GM19397 (cell line): ENCODE measurements around the gene LAG3.

ENCODE experiments used
- ATAC-seq: cut with Tn5 transposase; IDR thresholded peaks from one replicate; pipeline ENCODE4 v1.9.1; 2021; ENCODE audit warnings: mild to moderate bottlenecking, moderate library complexity; ENCODE audit not compliant: unreplicated experiment

The LAG3 gene

GRCh38 chr12:6771091-6771495 lies 1.2 kb upstream of the LAG3 start:
- no peak for ATAC-seq

- ATAC-seq = no peak
Measured at GRCh38 chr12:6771509-6772330, 600 bp upstream of the LAG3 start.

- ATAC-seq = no peak
Measured at GRCh38 chr12:6772726-6773589, 638 bp downstream of the LAG3 start.

GRCh38 chr12:6773590-6774351 lies 1.5 kb downstream of the LAG3 start:
- ATAC-seq = no peak

GRCh38 chr12:6774499-6775062 lies 2.3 kb downstream of the LAG3 start:
- no peak for ATAC-seq

- no peak for ATAC-seq
Measured at GRCh38 chr12:6775185-6776174, 3.2 kb downstream of the LAG3 start.

GRCh38 chr12:6777386-6777785 lies 5.1 kb downstream of the LAG3 start:
- ATAC-seq = no peak

GRCh38 chr12:6778217-6778573 lies 5.9 kb downstream of the LAG3 start:
- no peak for ATAC-seq

GRCh38 chr12:6778574-6779550 lies 6.5 kb downstream of the LAG3 start:
- ATAC-seq = peak; percentile 72

GRCh38 chr12:6779708-6780432 lies 7.5 kb downstream of the LAG3 start:
- ATAC-seq = no peak

GRCh38 chr12:6780573-6780972 lies 8.3 kb downstream of the LAG3 start:
- no peak for ATAC-seq

- ATAC-seq = no peak
Measured at GRCh38 chr12:6782119-6782518, 9.8 kb downstream of the LAG3 start.

- ATAC-seq = no peak
Measured at GRCh38 chr12:6782850-6783566, 10.7 kb downstream of the LAG3 start.

- no peak for ATAC-seq
Measured at GRCh38 chr12:6783828-6784227, 11.5 kb downstream of the LAG3 start.

- ATAC-seq = no peak
Measured at GRCh38 chr12:6784296-6784695, 12.0 kb downstream of the LAG3 start.

GRCh38 chr12:6784761-6785160 lies 12.4 kb downstream of the LAG3 start:
- ATAC-seq = no peak

- no peak for ATAC-seq
Measured at GRCh38 chr12:6786416-6787094, 14.2 kb downstream of the LAG3 start.
